Measurements from ENCODE around the gene LDLRAD1. TPM values are rescaled to one million over a fixed set of nuclear protein-coding genes. Genes with fewer than 3 reads are reported as not detected.

LDLRAD1 gene
- polyA plus RNA-seq, 1 donor from 2014 or later = not detected

DNA sequence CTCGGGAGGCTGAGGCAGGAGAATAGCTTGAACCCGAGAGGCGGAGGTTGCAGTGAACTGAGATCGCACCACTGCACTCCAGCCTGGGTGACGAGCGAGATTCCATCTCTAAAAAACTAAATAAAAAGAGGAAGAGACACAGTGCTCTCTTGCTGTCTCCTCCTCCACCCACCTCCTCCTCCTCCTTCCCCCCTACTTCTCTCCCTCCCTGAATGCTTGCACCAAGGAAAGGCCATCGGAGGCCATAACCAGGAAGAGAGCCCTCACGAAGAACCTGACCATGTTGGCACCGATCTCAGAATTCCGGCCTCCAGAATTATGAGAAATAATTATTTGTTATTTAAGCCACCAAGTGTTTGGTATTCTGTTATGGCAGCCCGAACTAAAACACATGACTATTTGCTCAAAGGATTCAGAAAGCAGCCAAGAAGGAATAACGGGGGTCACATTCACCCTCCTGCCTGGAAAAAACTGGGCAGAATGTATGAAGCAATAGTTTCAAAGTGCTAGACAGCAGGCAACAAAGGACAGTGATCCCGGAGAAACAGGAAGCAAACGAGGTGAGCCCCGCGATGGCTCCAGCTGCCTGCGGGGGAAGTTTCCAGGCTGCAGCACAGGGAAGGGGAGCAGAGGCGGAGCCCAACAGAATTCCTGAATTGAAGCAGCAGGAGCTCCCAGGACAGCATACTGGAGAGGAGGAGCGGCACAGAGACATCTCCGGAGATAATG lies 35.8 kb downstream of the LDLRAD1 start:
- Histone ChIP-seq H3K4me2 (ENCODE audit: low read length) (no peak overlapping the region), H3F3A (ENCODE audit: insufficient read depth, low read length, poor library complexity, severe bottlenecking) (no peaks in the 10 kb centered on the region), H3K4me3 (ENCODE audit: low read length) (peak overlapping the region; percentile 4), H3K9me2 (ENCODE audit: insufficient read depth, low read length) (no peaks in the 10 kb centered on the region), H3K36me3 (ENCODE audit: insufficient read depth, low read length) (no peaks in the 10 kb centered on the region), H3K79me2 (replicated peaks; ENCODE audit: insufficient read depth, low read length) (no peaks in the 10 kb centered on the region), H3K27ac (ENCODE audit: low read length) (no peak overlapping the region), H3K9me3 (ENCODE audit: low read length) (no peaks in the 10 kb centered on the region), H3K9ac (ENCODE audit: low read length) (no peak overlapping the region), H2AFZ (ENCODE audit: low read depth, low read length) (no peak overlapping the region), H3K27me3 (ENCODE audit: insufficient read depth, low read depth, low read length) (no peaks in the 10 kb centered on the region), H4K20me1 (ENCODE audit: insufficient read depth) (no peaks in the 10 kb centered on the region)
- TF ChIP-seq, protein P1, sequence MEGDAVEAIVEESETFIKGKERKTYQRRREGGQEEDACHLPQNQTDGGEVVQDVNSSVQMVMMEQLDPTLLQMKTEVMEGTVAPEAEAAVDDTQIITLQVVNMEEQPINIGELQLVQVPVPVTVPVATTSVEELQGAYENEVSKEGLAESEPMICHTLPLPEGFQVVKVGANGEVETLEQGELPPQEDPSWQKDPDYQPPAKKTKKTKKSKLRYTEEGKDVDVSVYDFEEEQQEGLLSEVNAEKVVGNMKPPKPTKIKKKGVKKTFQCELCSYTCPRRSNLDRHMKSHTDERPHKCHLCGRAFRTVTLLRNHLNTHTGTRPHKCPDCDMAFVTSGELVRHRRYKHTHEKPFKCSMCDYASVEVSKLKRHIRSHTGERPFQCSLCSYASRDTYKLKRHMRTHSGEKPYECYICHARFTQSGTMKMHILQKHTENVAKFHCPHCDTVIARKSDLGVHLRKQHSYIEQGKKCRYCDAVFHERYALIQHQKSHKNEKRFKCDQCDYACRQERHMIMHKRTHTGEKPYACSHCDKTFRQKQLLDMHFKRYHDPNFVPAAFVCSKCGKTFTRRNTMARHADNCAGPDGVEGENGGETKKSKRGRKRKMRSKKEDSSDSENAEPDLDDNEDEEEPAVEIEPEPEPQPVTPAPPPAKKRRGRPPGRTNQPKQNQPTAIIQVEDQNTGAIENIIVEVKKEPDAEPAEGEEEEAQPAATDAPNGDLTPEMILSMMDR (IDR thresholded peaks at IDR 0.05; ENCODE audit: poor library complexity, severe bottlenecking) = no peak
- TF ChIP-seq EP300 (conservative IDR thresholded peaks at IDR 0.05; ENCODE audit: poor library complexity, severe bottlenecking) (no peak), SMC3 (conservative IDR thresholded peaks at IDR 0.05; ENCODE audit: poor library complexity) (no peak), EZH2 (IDR thresholded peaks at IDR 0.05; ENCODE audit: borderline replicate concordance, insufficient read depth, low read length, poor library complexity, severe bottlenecking) (no peak)

DNA sequence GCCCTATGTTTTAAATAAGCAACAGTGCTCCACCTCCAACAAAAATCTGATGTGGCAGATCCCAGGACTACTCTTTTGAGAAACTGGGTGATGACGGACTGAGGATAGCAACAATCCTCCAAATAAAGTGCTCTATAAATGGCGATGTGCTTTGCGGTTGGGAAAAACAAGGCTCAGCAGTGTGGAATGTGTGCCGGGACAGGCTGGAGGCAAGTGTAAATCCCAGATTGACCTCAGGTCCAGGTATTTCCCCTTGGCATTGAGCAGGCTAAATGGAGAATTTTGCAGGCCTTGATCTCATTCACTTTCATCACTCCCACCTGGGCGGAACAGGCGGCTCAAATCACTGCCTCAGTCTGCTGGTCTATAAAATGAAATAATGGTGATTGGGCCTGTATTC lies 36.8 kb downstream of the LDLRAD1 start:
- H4K20me1 ChIP-seq (ENCODE audit: insufficient read depth) = no peaks in the 10 kb centered on the region
- no peaks in the 10 kb centered on the region for H3K9me2 ChIP-seq (ENCODE audit: insufficient read depth, low read length)
- H3K9ac ChIP-seq (ENCODE audit: low read length) = no peak overlapping the region
- no peaks in the 10 kb centered on the region for H3K79me2 ChIP-seq (replicated peaks; ENCODE audit: insufficient read depth, low read length)
- H2AFZ ChIP-seq (ENCODE audit: low read depth, low read length) = no peak overlapping the region
- no peaks in the 10 kb centered on the region for H3F3A ChIP-seq (ENCODE audit: insufficient read depth, low read length, poor library complexity, severe bottlenecking)
- H3K36me3 ChIP-seq (ENCODE audit: insufficient read depth, low read length) = no peaks in the 10 kb centered on the region
- H3K27me3 ChIP-seq (ENCODE audit: insufficient read depth, low read depth, low read length) = no peaks in the 10 kb centered on the region
- no peak overlapping the region for H3K4me3 ChIP-seq (ENCODE audit: low read length)
- no peaks in the 10 kb centered on the region for H3K9me3 ChIP-seq (ENCODE audit: low read length)
- H3K4me2 ChIP-seq (ENCODE audit: low read length) = no peak overlapping the region
- no peak overlapping the region for H3K27ac ChIP-seq (ENCODE audit: low read length)
- no peak for TF ChIP-seq SMC3 (conservative IDR thresholded peaks at IDR 0.05; ENCODE audit: poor library complexity)
- no peak for TF ChIP-seq MXI1 (conservative IDR thresholded peaks at IDR 0.05; ENCODE audit: poor library complexity, severe bottlenecking)
- no peak for TF ChIP-seq RAD21 (conservative IDR thresholded peaks at IDR 0.05)
- TF ChIP-seq EP300 (conservative IDR thresholded peaks at IDR 0.05; ENCODE audit: poor library complexity, severe bottlenecking) = no peak
- TF ChIP-seq TAF1 (IDR thresholded peaks at IDR 0.05; ENCODE audit: low read depth) = no peak
- TF ChIP-seq, protein P2, sequence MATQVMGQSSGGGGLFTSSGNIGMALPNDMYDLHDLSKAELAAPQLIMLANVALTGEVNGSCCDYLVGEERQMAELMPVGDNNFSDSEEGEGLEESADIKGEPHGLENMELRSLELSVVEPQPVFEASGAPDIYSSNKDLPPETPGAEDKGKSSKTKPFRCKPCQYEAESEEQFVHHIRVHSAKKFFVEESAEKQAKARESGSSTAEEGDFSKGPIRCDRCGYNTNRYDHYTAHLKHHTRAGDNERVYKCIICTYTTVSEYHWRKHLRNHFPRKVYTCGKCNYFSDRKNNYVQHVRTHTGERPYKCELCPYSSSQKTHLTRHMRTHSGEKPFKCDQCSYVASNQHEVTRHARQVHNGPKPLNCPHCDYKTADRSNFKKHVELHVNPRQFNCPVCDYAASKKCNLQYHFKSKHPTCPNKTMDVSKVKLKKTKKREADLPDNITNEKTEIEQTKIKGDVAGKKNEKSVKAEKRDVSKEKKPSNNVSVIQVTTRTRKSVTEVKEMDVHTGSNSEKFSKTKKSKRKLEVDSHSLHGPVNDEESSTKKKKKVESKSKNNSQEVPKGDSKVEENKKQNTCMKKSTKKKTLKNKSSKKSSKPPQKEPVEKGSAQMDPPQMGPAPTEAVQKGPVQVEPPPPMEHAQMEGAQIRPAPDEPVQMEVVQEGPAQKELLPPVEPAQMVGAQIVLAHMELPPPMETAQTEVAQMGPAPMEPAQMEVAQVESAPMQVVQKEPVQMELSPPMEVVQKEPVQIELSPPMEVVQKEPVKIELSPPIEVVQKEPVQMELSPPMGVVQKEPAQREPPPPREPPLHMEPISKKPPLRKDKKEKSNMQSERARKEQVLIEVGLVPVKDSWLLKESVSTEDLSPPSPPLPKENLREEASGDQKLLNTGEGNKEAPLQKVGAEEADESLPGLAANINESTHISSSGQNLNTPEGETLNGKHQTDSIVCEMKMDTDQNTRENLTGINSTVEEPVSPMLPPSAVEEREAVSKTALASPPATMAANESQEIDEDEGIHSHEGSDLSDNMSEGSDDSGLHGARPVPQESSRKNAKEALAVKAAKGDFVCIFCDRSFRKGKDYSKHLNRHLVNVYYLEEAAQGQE (IDR thresholded peaks at IDR 0.05; ENCODE audit: borderline replicate concordance) = no peak
- no peak for TF ChIP-seq EZH2 (IDR thresholded peaks at IDR 0.05; ENCODE audit: borderline replicate concordance, insufficient read depth, low read length, poor library complexity, severe bottlenecking)
- TF ChIP-seq POLR2AphosphoS5 (IDR thresholded peaks at IDR 0.05) = no peak
- TF ChIP-seq, protein P1 (IDR thresholded peaks at IDR 0.05; ENCODE audit: poor library complexity, severe bottlenecking) = no peak

Measured in neural cell (in vitro differentiated cells).